ENCODE data around the gene POC1A.

Gene POC1A

DNA sequence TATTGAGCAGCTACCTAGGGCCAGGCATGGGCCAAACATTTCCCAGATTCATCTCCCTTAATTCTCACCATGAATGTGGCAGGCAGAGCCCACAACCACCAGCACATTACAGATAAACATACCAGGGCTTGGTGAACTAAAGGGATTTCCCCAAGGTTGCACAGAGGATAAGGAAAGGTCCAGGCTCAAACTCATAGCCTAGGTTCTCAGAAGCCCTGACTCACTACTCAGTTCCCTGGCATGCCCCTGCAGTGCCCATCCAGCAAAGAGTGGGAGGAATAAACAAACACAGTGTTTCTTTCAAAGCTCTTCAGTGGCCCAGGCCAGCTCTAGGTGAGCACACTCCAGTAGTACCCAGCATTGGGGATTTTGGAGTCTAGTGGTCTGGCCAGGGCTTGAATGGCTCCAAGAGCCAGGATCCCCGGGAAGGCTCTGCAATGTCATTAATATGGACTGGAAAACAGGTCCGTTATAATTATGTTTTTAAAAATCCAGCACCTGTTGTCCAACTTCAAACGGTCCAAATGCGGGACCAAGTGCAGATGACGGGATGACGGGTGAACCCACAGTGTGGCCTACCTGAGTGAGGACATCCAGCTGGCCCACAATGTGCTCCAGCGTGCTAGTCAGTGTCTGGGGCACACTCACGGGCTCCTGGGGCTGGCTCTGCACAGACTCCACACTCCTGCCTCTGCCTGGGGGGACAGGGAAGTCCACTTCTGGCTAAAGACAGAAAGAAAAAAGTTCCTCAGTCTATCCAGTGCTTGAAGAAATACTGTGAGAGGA lies 58.0 kb downstream of the POC1A start:
- no peak for DNase-seq

DNA sequence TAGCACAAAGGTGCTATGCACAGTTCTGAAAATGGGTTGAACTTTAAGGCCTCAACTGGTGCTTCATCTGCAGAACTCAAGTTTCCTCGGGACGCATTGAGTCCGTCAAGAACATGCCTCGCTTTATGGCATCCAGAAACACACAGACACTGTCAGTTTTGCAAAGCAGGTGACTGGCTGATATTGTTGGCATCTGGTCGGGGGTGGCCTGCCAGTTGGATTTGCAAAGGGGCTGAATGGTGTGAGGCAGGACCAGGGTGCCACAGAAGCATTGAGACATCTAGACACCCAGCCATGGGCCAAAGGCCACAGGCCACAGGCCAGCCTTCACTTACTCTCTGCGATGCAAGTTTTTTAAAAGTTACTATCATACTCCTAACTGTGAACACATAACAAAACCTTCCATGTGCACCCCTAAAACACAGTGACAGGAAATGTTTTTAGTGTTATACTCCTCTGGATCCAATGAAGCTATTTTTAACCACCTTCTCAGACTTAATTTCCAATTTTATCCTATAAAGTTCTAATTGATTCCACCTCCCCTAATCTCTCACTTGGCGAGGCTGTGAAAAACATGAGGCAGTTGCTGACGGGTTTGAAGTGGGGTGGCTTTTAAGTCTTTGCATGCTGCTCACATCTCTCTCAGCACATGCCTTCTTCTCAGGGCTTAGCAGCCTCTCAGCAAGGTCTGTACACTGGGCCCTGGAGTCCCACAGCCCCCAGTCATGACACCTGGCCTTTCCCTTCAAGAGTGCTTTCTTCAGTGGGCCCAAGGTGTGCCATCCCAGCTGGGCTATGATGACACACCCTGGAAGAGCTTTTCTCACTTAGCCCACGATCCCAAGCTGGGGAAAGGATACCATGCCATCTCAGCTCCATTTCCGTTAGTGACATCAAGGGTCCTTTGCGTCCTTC lies 59.4 kb downstream of the POC1A start:
- DNase-seq = no peak

DNA sequence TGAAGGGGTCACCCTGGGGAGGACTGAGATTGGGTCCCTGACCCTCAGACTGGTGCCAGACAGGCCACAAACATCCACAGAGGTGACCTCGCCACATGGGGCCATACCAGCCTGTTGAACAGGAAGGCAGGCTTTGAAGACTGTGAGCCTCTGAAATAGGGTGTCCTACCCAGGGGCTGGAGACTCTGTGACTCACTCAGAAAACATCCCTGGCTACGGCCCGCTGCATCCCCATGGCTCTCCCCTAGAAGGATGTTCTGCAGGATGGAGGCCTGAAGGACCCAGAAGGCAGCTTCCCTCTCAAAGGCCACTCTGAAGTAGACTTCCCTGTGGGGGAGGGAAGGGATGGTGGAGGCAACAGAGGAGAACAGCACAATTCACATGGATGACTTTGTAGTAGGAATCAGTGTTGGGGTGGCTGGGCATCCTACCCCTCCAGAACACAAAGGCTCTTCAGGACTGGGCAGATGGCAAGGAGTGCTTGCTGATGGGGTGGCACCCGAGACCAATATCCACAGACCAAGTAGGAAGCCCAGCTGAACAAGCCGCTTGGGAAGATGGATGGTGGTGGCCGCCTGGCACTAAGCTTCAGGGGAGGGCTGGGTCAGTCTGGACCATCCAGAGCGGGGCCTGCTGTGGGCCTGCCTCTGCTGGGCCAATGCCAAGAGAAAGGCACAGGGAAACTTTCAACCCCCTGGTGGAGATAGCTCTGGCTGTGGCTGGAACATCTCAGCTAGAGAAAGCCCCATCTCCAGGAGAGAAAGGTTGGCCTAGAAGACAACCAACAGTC lies 60.3 kb downstream of the POC1A start:
- no peak for DNase-seq

DNA sequence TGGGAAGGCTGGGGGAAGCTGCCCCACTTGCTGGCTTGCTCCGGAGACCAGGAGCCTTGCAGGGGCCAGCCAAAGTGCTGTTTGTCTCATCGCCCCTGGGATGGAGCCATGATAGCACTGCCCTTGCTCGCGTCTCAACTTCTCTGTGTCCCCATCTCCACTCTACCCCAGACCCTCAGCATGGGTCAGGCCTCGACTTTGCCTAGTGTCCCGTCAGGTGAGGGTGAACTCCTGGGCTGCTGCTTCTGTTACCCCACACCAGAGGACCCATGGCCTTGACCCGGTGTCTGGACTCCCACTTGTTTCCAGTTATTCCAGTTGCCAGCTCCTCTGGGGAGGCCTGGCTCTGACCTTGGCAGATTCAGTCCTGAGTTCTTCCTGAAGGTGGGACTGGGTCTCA lies 61.3 kb downstream of the POC1A start:
- DNase-seq = no peak

GRCh38 chr3:52092271-52092660 lies 62.0 kb downstream of the POC1A start:
- DNase-seq = no peak

DNA sequence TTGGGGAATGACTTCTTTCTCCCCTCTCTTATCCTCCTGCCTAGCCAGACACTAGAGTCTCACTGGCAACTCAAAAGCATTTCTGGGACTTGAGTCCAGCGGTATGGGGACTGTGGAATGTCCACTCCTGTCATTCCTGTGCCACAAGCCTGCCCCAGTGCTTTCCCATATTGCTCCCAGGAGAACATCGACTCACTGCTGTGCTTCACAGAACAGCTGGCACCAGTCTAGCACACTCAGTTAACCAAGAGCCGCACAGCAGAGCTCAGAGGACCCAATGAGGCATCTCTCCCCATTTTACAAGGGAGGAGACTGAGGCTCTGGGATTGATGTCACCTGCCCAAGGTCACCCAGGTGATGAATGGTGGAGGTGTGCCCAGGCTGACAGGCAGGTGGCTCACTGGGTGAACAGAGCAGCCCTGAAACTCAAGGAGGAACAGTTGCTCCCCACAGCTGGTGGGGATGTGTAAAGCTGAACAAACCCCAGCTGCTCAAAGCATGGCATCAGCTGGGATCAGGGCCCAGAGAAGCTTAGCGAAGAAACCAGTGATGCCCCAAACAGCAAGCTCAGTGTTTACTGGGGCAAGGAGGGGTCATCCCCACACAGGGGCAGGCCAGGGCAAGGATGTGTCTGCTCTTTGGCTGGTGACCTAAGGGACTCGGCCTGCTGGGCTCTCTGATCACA lies 62.5 kb downstream of the POC1A start:
- no peak for DNase-seq

DNA sequence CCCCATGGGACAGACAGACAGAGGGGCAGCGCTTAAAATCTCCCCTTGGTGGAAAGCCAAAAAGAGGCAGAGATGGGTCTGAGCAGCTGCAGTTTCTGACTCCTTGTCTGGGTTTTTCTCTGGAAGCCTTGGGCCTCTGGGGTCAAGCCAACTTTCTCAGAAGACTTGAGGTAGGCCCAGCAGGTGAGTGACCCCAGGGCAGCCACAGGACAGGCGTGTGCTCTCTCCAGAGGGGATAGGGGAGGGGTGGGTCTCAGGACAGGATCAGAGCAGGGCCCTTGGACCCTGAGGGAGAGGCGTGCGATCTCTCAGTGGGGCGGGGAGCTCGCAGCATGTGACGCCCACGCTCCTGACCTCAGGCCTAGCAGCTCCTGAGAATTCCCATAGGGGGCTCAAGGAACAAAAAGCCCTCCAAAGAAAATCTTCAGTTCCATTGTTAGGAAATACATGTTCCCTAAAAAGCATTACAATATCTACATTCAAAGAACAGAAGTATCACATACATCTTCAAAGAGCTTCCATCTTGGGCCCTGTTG lies 63.2 kb downstream of the POC1A start:
- DNase-seq = no peak

- no peak for DNase-seq
These were observed 63.9 kb downstream of the POC1A start for GRCh38 chr3:52090131-52090932.

DNA sequence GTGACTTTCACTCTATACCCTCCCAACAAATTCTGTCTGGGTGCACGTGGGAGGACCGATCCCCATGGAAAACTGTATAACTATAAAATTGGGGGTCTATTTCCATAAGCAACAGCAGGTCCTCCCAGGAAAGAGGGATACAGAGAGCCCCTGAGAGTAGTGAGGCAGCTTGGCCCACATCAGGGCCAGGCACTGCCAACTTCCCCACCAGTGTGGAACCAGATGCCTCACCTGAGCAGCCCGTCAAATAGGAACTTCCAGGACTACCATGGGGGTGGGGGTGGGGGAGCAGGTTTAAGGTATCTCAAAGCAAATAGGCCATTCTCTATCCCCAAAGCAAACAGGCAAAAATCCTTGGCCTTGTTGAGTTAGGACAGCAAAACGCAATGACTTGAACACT lies 64.5 kb downstream of the POC1A start:
- no peak for DNase-seq

GRCh38 chr3:52088445-52089367 lies 65.5 kb downstream of the POC1A start:
- no peak for DNase-seq

GRCh38 chr3:52087731-52088130 lies 66.5 kb downstream of the POC1A start:
- DNase-seq = no peak

GRCh38 chr3:52086976-52087663 lies 67.1 kb downstream of the POC1A start:
- no peak for DNase-seq

DNA sequence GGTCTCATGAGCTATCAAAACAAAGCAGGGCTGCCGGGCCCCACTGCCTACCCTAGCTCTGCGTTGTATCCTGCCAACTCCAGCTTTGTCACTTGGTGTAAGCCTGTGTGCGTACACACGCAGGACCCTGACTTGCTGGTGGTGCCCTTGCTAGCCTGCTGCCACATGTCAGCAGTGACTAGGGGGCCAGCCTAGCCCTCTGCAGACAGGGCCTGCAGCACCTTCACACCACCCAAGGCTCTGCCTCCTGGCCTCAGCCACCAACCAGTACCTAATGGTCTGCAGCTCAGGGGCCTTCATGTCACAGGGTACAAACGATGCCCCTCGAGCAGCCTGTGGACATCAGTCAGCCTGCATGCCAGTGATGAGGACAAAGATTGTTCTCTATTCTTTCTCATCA lies 67.8 kb downstream of the POC1A start:
- DNase-seq = no peak

GRCh38 chr3:52085681-52086282 lies 68.4 kb downstream of the POC1A start:
- no peak for DNase-seq

GRCh38 chr3:52084954-52085680 lies 69.1 kb downstream of the POC1A start:
- DNase-seq = no peak

- no peak for DNase-seq
These were observed 69.8 kb downstream of the POC1A start for GRCh38 chr3:52084216-52084945.

GRCh38 chr3:52083556-52084087 lies 70.6 kb downstream of the POC1A start:
- no peak for DNase-seq

- no peak for DNase-seq
These were observed 71.3 kb downstream of the POC1A start for GRCh38 chr3:52082951-52083350.
